Measurements from ENCODE around the gene NRIP2. TPM values are rescaled to one million over a fixed set of nuclear protein-coding genes. Genes with fewer than 3 reads are reported as not detected.
A peak's percentile ranks its signal among the peaks of the same experiment; 100 is the strongest.

NRIP2 gene
- total RNA-seq, 5 donors from 2014 or later (not counting 1 experiment from before 2014, with no cell fraction given) = not detected

DNA sequence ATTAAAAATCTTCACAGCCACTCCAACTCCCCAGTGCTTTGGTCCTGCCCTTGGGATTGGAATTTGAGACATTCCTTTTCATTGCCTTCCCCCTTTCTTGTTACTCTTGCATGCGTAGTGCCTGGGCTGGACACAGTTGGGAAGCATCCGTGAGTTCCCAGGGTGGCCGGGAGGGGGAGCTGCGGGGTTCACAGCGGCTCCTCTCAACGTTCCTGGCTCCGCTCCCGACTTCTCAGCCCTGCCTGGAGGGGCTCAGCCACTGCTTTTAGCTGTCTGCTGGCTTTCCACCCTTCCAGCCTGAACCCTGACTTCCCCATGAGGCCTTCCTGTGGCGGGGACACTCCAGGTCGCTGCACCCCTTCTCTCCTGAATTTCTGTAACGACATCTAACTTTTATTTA lies 18.8 kb upstream of the NRIP2 start:
- Mint-ChIP-seq H3K27ac (no peak overlapping the region), H3K36me3 (peaks cover 22% of the 10 kb centered on the region), H3K9me3 (no peaks in the 10 kb centered on the region), H3K27me3 (no peaks in the 10 kb centered on the region), H3K4me3 (no peak overlapping the region), H3K4me1 (peaks cover 0 to 2% (median 2%) of the 10 kb centered on the region in 3 donors)
- POLR2A ChIA-PET = no interaction called here
- CTCF ChIA-PET = interaction anchor here (0.6 to 0.8 kb wide), 2 partner anchors 89 to 170 kb away, joined by 3 to 4 read pairs; no protein-coding TSS in a partner anchor
- DNase-seq (peak in 24 of 35 experiments; percentile 4 to 49 (median 26)), ATAC-seq (replicated peaks in 1 of 4) (peak in 1 of 4 experiments; percentile 59)
- H3K27ac ChIP-seq (ENCODE audit: low read length) = no peak overlapping the region
- WGBS (ENCODE audit: insufficient coverage) = 24% methylated on average over 5 of the region's 11 CpGs
- H3K4me1 ChIP-seq (ENCODE audit: control insufficient read depth in 1 of 2, extremely low read depth in 1 of 2, insufficient read depth in 2 of 2, low read length in 2 of 2) = no peaks in the 10 kb centered on the region
- H3K4me3 ChIP-seq (ENCODE audit: control insufficient read depth in 1 of 2, extremely low read depth in 1 of 2, low read length in 1 of 2) = no peak overlapping the region
- H3K27me3 ChIP-seq (replicated peaks in 1 of 2; ENCODE audit: control insufficient read depth in 2 of 2, extremely low read depth in 1 of 2, insufficient read depth in 2 of 2, low read length in 1 of 2) = no peaks in the 10 kb centered on the region
- no peaks in the 10 kb centered on the region for H3K9me3 ChIP-seq
- H3K36me3 ChIP-seq (ENCODE audit: control insufficient read depth in 2 of 2, extremely low read depth in 1 of 2, insufficient read depth in 1 of 2, low read length in 1 of 2) = peaks cover 7 to 24% of the 10 kb centered on the region in 2 donors

DNA sequence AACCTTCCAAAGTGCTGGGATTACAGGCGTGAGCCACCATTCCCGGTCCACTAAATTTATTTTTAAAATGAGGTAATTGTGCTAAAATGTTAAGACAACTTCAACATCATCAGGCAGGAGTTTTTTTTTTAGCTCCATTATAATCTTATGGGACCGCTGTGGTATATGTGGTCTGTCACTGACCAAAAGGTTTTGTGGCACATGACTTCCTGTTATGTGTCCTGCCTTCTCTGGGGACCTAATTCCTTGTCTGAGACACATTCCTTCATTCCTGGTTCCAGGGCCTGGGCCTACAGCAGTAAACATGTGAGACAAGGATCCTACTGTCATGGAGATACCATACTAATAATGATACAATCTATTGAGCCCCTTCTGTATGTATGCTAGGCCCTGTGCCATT lies 17.1 kb upstream of the NRIP2 start:
- Mint-ChIP-seq H3K27me3 (no peaks in the 10 kb centered on the region), H3K9me3 (no peaks in the 10 kb centered on the region), H3K36me3 (peaks cover 33% of the 10 kb centered on the region), H3K4me1 (peaks cover 0 to 2% (median 2%) of the 10 kb centered on the region in 3 donors), H3K27ac (no peak overlapping the region), H3K4me3 (no peak overlapping the region)
- DNase-seq (no peak), ATAC-seq (replicated peaks in 1 of 4) (no peak)
- WGBS (ENCODE audit: insufficient coverage) = 80% methylated on average over 1 of the region's 3 CpGs
- Histone ChIP-seq H3K27ac (ENCODE audit: low read length) (no peak overlapping the region), H3K4me1 (ENCODE audit: control insufficient read depth in 1 of 2, extremely low read depth in 1 of 2, insufficient read depth in 2 of 2, low read length in 2 of 2) (no peaks in the 10 kb centered on the region), H3K4me3 (ENCODE audit: control insufficient read depth in 1 of 2, extremely low read depth in 1 of 2, low read length in 1 of 2) (no peak overlapping the region), H3K36me3 (ENCODE audit: control insufficient read depth in 2 of 2, extremely low read depth in 1 of 2, insufficient read depth in 1 of 2, low read length in 1 of 2) (peaks cover 0 to 15% of the 10 kb centered on the region in 2 donors), H3K27me3 (replicated peaks in 1 of 2; ENCODE audit: control insufficient read depth in 2 of 2, extremely low read depth in 1 of 2, insufficient read depth in 2 of 2, low read length in 1 of 2) (no peaks in the 10 kb centered on the region), H3K9me3 (no peaks in the 10 kb centered on the region)
- ChIA-PET CTCF (no interaction called here), POLR2A (interaction anchor here in 1 of 2 donors (0.6 kb wide), 1 partner anchor 11 kb away, joined by 3 read pairs; no protein-coding TSS in a partner anchor)

DNA sequence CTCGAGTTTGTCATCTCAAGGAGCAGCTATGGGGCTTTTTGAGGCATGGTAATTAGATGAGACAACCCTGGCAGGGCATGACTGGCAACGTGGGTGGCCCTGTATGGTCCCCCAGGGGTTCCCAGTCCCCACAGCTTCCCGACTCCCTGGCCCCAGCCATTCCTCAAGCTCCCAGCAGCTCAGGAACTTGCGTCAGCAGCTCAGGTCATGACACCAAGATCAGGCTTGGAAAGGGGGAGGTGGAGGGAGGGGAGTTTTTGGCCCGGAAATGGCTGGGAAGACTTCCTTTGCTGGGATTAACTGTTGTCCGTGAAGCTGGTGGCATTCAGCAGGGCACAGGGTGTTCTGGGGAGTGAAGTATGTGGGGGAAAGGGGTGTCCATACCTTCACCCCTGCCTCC lies 10.4 kb upstream of the NRIP2 start:
- H3K36me3 Mint-ChIP-seq = peaks cover 39% of the 10 kb centered on the region
- ChIA-PET CTCF (interaction anchor here in 1 of 2 donors (1.0 kb wide), 1 partner anchor 9 kb away, joined by 3 read pairs; no protein-coding TSS in a partner anchor), POLR2A (interaction anchor here in 1 of 2 donors (0.6 kb wide), 1 partner anchor 20 kb away, joined by 9 read pairs; no protein-coding TSS in a partner anchor)
- H3K36me3 ChIP-seq (ENCODE audit: control insufficient read depth in 2 of 2, extremely low read depth in 1 of 2, insufficient read depth in 1 of 2, low read length in 1 of 2) = peaks cover 2 to 35% of the 10 kb centered on the region in 2 donors
- ATAC-seq (replicated peaks in 1 of 4) (no peak), DNase-seq (no peak)
- no peaks in the 10 kb centered on the region for H3K27me3 ChIP-seq (replicated peaks in 1 of 2; ENCODE audit: control insufficient read depth in 2 of 2, extremely low read depth in 1 of 2, insufficient read depth in 2 of 2, low read length in 1 of 2)
- no peaks in the 10 kb centered on the region for H3K9me3 Mint-ChIP-seq
- no peak overlapping the region for H3K27ac Mint-ChIP-seq
- H3K27me3 Mint-ChIP-seq = no peaks in the 10 kb centered on the region
- H3K9me3 ChIP-seq = no peaks in the 10 kb centered on the region
- no peak overlapping the region for H3K4me3 ChIP-seq (ENCODE audit: control insufficient read depth in 1 of 2, extremely low read depth in 1 of 2, low read length in 1 of 2)
- no peaks in the 10 kb centered on the region for H3K4me1 Mint-ChIP-seq
- H3K4me3 Mint-ChIP-seq = no peak overlapping the region
- no peak overlapping the region for H3K27ac ChIP-seq (ENCODE audit: low read length)
- no peaks in the 10 kb centered on the region for H3K4me1 ChIP-seq (ENCODE audit: control insufficient read depth in 1 of 2, extremely low read depth in 1 of 2, insufficient read depth in 2 of 2, low read length in 2 of 2)
- 63% methylated on average over 1 of the region's 6 CpGs for WGBS (ENCODE audit: insufficient coverage)

DNA sequence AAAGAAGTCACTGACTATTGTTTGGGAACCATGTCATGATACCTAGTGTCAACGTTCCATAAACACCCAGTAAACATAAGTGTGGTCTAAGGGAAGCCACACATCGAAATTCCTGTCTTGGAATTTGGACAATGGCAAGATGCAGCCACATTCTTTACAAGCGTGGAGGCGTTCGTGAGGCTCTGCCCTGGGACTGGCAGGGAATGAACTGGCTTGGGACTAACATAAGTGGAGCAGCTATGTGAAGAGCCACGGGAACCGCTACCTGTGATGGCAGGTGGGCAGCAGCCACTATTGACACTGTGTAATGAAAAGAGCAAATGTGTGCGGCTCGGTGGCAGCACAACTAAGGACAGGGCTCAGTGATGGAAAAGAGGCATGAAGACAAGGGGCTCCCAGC lies 10.0 kb upstream of the NRIP2 start:
- Histone ChIP-seq H3K9me3 (no peaks in the 10 kb centered on the region), H3K27ac (ENCODE audit: low read length) (no peak overlapping the region), H3K4me3 (ENCODE audit: control insufficient read depth in 1 of 2, extremely low read depth in 1 of 2, low read length in 1 of 2) (no peak overlapping the region), H3K27me3 (replicated peaks in 1 of 2; ENCODE audit: control insufficient read depth in 2 of 2, extremely low read depth in 1 of 2, insufficient read depth in 2 of 2, low read length in 1 of 2) (no peaks in the 10 kb centered on the region), H3K36me3 (ENCODE audit: control insufficient read depth in 2 of 2, extremely low read depth in 1 of 2, insufficient read depth in 1 of 2, low read length in 1 of 2) (peaks cover 2 to 36% of the 10 kb centered on the region in 2 donors), H3K4me1 (ENCODE audit: control insufficient read depth in 1 of 2, extremely low read depth in 1 of 2, insufficient read depth in 2 of 2, low read length in 2 of 2) (no peaks in the 10 kb centered on the region)
- POLR2A ChIA-PET = interaction anchor here in 1 of 2 donors (0.6 kb wide), 1 partner anchor 21 kb away, joined by 9 read pairs; no protein-coding TSS in a partner anchor
- no peak for DNase-seq
- Mint-ChIP-seq H3K4me1 (no peaks in the 10 kb centered on the region), H3K27ac (no peak overlapping the region), H3K36me3 (peaks cover 41% of the 10 kb centered on the region), H3K4me3 (no peak overlapping the region), H3K9me3 (no peaks in the 10 kb centered on the region), H3K27me3 (no peaks in the 10 kb centered on the region)
- CTCF ChIA-PET = interaction anchor here in 1 of 2 donors (1.0 kb wide), 1 partner anchor 10 kb away, joined by 3 read pairs; no protein-coding TSS in a partner anchor
- WGBS (ENCODE audit: insufficient coverage) = 93% methylated on average over 6 of the region's 9 CpGs
- ATAC-seq (replicated peaks in 1 of 4) = no peak

DNA sequence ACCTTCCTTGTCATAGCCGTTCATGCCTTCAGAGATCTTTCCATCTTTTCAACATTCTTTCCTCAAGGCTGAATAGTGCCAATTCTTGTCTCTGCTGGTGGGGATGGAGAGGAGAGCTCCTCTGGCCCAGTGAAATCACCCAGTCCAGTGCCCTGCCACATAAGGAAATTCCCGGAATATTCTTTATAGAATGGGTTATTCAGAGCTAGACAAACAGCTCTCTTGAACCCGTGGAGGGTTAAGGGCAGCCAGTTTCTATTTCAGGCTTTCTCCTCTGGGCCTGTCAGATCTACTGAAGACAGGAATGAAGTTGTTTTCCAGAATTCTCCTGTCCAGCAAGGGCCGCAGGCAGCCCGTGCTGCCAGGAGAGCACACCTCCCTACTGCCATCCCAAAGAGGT lies 8.1 kb upstream of the NRIP2 start:
- Mint-ChIP-seq H3K9me3 (no peaks in the 10 kb centered on the region), H3K27ac (no peak overlapping the region), H3K27me3 (no peaks in the 10 kb centered on the region), H3K4me3 (no peak overlapping the region), H3K36me3 (peaks cover 43% of the 10 kb centered on the region), H3K4me1 (no peaks in the 10 kb centered on the region)
- Histone ChIP-seq H3K9me3 (no peaks in the 10 kb centered on the region), H3K27me3 (replicated peaks in 1 of 2; ENCODE audit: control insufficient read depth in 2 of 2, extremely low read depth in 1 of 2, insufficient read depth in 2 of 2, low read length in 1 of 2) (no peaks in the 10 kb centered on the region), H3K4me3 (ENCODE audit: control insufficient read depth in 1 of 2, extremely low read depth in 1 of 2, low read length in 1 of 2) (no peak overlapping the region), H3K27ac (ENCODE audit: low read length) (no peak overlapping the region), H3K4me1 (ENCODE audit: control insufficient read depth in 1 of 2, extremely low read depth in 1 of 2, insufficient read depth in 2 of 2, low read length in 2 of 2) (no peaks in the 10 kb centered on the region), H3K36me3 (ENCODE audit: control insufficient read depth in 2 of 2, extremely low read depth in 1 of 2, insufficient read depth in 1 of 2, low read length in 1 of 2) (peaks cover 6 to 48% of the 10 kb centered on the region in 2 donors)
- ChIA-PET POLR2A (no interaction called here), CTCF (no interaction called here)
- WGBS (ENCODE audit: insufficient coverage) = 100% methylated on average over 1 of the region's 5 CpGs
- ATAC-seq (replicated peaks in 1 of 4) (no peak), DNase-seq (no peak)

DNA sequence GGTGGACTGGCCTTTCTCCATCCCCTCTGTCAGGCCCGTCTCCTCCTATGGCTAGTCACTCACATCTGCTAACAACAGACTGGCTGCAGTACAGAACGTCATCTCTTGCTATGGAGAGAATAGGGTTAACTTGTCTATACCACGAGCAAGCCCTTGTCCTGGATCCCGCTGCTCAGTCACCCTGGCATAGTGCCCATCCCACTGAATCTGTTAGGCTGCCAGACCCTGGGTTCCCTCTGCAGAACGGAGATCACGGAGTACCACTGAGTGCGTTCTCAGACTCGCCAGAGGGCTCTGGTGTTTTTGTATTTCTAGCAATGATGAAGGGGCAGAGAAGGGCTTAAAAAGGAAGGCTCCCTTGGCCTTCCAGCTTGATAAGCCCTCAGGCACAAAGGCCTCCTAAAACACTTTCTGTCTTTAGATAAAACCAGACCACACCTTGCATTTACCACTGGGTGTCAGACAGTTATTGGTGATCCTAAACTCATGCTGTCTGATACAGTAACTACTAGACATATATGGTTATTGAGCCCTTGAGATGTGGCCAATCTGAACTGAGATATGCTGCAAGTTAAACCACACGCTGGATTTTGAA lies 6.3 kb upstream of the NRIP2 start:
- Mint-ChIP-seq H3K4me1 (no peaks in the 10 kb centered on the region), H3K9me3 (no peaks in the 10 kb centered on the region), H3K4me3 (no peak overlapping the region), H3K27ac (no peak overlapping the region), H3K27me3 (no peaks in the 10 kb centered on the region), H3K36me3 (peaks cover 39% of the 10 kb centered on the region)
- DNase-seq (no peak), ATAC-seq (replicated peaks in 1 of 4) (no peak)
- no peaks in the 10 kb centered on the region for H3K27me3 ChIP-seq (replicated peaks in 1 of 2; ENCODE audit: control insufficient read depth in 2 of 2, extremely low read depth in 1 of 2, insufficient read depth in 2 of 2, low read length in 1 of 2)
- WGBS (ENCODE audit: insufficient coverage) = 94% methylated on average over 4 of the region's 9 CpGs
- no peak overlapping the region for H3K4me3 ChIP-seq (ENCODE audit: control insufficient read depth in 1 of 2, extremely low read depth in 1 of 2, low read length in 1 of 2)
- H3K36me3 ChIP-seq (ENCODE audit: control insufficient read depth in 2 of 2, extremely low read depth in 1 of 2, insufficient read depth in 1 of 2, low read length in 1 of 2) = peaks cover 6 to 50% of the 10 kb centered on the region in 2 donors
- ChIA-PET CTCF (no interaction called here), POLR2A (no interaction called here)
- no peaks in the 10 kb centered on the region for H3K4me1 ChIP-seq (ENCODE audit: control insufficient read depth in 1 of 2, extremely low read depth in 1 of 2, insufficient read depth in 2 of 2, low read length in 2 of 2)
- H3K27ac ChIP-seq (ENCODE audit: low read length) = no peak overlapping the region
- no peaks in the 10 kb centered on the region for H3K9me3 ChIP-seq

Measured in T-cell (primary cell).